OCI-LY1 (cell line): ENCODE results near the gene RHBDL3.

Experiments used
- H2AFZ ChIP-seq: fragments of 200-600 bp; sonication (generic), shearing (Covaris generic); 2 replicates; pipeline ENCODE4 v1.6.0; 2014; ENCODE audit warnings: antibody characterized with exemption, mild to moderate bottlenecking, low read length
- H3F3A ChIP-seq: fragments of 200-600 bp; sonication (generic), shearing (Covaris generic); 2 replicates; pipeline ENCODE4 v1.6.0; 2014; ENCODE audit warnings: mild to moderate bottlenecking, antibody characterized with exemption, low read length, moderate library complexity; ENCODE audit not compliant: insufficient read depth
- H3K27ac ChIP-seq: fragments of 200-600 bp; sonication (generic); 2 replicates; pipeline ENCODE4 v1.5.1; 2014; ENCODE audit warnings: low read length, mixed run types, mild to moderate bottlenecking, low read depth; ENCODE audit not compliant: poor library complexity, severe bottlenecking
- H3K27me3 ChIP-seq: fragments of 200-600 bp; sonication (generic); 2 replicates; pipeline ENCODE4 v1.6.0; 2014; ENCODE audit warnings: antibody characterized with exemption, mild to moderate bottlenecking, low read length, moderate library complexity; ENCODE audit not compliant: insufficient read depth
- H3K36me3 ChIP-seq: fragments of 200-600 bp; sonication (generic); 2 replicates; pipeline ENCODE4 v1.6.1; 2014; ENCODE audit warnings: mild to moderate bottlenecking, antibody characterized with exemption, low read length, moderate library complexity, mixed read lengths; ENCODE audit not compliant: insufficient read depth
- H3K4me1 ChIP-seq: fragments of 200-600 bp; sonication (generic); 2 replicates; pipeline ENCODE4 v1.5.1; 2014; ENCODE audit warnings: mild to moderate bottlenecking, low read length, moderate library complexity; ENCODE audit not compliant: insufficient read depth, severe bottlenecking
- H3K4me2 ChIP-seq: fragments of 200-600 bp; sonication (generic), shearing (Covaris generic); 2 replicates; pipeline ENCODE4 v1.6.1; 2014; ENCODE audit warnings: low read length
- H3K4me3 ChIP-seq: fragments of 200-600 bp; sonication (generic); 2 replicates; pipeline ENCODE4 v1.5.1; 2014; ENCODE audit warnings: low read length, low read depth, mild to moderate bottlenecking, mixed read lengths; ENCODE audit not compliant: poor library complexity, severe bottlenecking
- H3K79me2 ChIP-seq: fragments of 200-600 bp; shearing (Covaris generic); 2 replicates; pipeline ENCODE4 v1.6.1; 2016; ENCODE audit warnings: mixed run types, low read length, mixed read lengths; ENCODE audit not compliant: insufficient read depth
- H3K9ac ChIP-seq: fragments of 200-600 bp; sonication (generic), shearing (Covaris generic); 2 replicates; pipeline ENCODE4 v1.6.1; 2014; ENCODE audit warnings: mild to moderate bottlenecking, low read length, mixed read lengths
- H3K9me2 ChIP-seq: fragments of 200-600 bp; sonication (generic), shearing (Covaris generic); 2 replicates; pipeline ENCODE4 v1.6.1; 2014; ENCODE audit warnings: low read depth, mild to moderate bottlenecking, low read length, mixed read lengths
- H3K9me3 ChIP-seq: fragments of 200-600 bp; shearing (Covaris generic); 2 replicates; pipeline ENCODE4 v1.6.1; 2014; ENCODE audit warnings: low read length, mixed read lengths
- H4K20me1 ChIP-seq: fragments of 200-600 bp; sonication (generic), shearing (Covaris generic); 2 replicates; pipeline ENCODE4 v1.6.0; 2016; ENCODE audit warnings: mild to moderate bottlenecking, low read length; ENCODE audit not compliant: insufficient read depth
- EZH2 ChIP-seq: fragments of 200-600 bp; sonication (generic), shearing (Covaris generic); IDR thresholded peaks from 2 replicates; pipeline ENCODE4 v1.8.0; 2017; ENCODE audit warnings: borderline replicate concordance, mixed run types, mild to moderate bottlenecking, antibody characterized with exemption, low read length, moderate library complexity, mixed read lengths
- TF ChIP-seq, protein P1 (sequence below): fragments of 200-600 bp; sonication (generic), shearing (Covaris generic); IDR thresholded peaks from 2 replicates; pipeline ENCODE4 v1.5.1; 2017; ENCODE audit warnings: mild to moderate bottlenecking, antibody characterized with exemption, low read length, moderate library complexity, mixed read lengths

RHBDL3 gene

DNA sequence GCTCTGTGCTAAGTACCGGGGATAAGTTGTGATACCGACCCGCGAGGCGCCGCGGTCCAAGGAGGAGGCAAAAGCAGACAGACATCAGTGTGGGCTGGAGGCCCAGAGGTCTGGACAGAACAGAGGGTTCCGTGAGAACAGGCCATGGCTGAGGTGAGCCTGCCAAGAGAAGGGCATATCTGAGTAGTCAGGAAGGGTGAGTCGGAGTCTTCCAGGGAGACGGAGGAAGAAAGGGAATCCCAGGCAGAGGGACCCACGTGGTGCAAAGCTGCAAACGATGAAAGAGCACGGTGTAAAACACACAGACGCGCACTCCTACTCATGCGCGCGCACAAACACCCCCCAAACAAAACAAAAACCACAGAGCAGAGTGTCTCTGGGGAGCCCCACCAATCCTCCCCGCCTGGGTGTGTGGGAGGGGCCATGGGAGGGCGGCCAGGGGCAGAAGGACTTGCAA is 18.1 kb downstream of the RHBDL3 start:
- H3K9me3 ChIP-seq, result no peaks in the 10 kb centered on the region
- peaks cover 9% of the 10 kb centered on the region; the same call in 1 of the 2 replicates for H3K27me3 ChIP-seq
- no peaks in the 10 kb centered on the region for H3K36me3 ChIP-seq
- no peak overlapping the region for H3K27ac ChIP-seq
- no peaks in the 10 kb centered on the region for H3K4me1 ChIP-seq
- H3F3A ChIP-seq, result no peaks in the 10 kb centered on the region
- no peaks in the 10 kb centered on the region for H3K9me2 ChIP-seq
- no peaks in the 10 kb centered on the region for H3K79me2 ChIP-seq
- no peak overlapping the region for H3K4me3 ChIP-seq
- no peak overlapping the region for H2AFZ ChIP-seq
- no peak overlapping the region for H3K9ac ChIP-seq
- H3K4me2 ChIP-seq, result no peak overlapping the region
- no peak for TF ChIP-seq EZH2
- TF ChIP-seq, protein P1, sequence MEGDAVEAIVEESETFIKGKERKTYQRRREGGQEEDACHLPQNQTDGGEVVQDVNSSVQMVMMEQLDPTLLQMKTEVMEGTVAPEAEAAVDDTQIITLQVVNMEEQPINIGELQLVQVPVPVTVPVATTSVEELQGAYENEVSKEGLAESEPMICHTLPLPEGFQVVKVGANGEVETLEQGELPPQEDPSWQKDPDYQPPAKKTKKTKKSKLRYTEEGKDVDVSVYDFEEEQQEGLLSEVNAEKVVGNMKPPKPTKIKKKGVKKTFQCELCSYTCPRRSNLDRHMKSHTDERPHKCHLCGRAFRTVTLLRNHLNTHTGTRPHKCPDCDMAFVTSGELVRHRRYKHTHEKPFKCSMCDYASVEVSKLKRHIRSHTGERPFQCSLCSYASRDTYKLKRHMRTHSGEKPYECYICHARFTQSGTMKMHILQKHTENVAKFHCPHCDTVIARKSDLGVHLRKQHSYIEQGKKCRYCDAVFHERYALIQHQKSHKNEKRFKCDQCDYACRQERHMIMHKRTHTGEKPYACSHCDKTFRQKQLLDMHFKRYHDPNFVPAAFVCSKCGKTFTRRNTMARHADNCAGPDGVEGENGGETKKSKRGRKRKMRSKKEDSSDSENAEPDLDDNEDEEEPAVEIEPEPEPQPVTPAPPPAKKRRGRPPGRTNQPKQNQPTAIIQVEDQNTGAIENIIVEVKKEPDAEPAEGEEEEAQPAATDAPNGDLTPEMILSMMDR, result no peak
- no peaks in the 10 kb centered on the region for H4K20me1 ChIP-seq

DNA sequence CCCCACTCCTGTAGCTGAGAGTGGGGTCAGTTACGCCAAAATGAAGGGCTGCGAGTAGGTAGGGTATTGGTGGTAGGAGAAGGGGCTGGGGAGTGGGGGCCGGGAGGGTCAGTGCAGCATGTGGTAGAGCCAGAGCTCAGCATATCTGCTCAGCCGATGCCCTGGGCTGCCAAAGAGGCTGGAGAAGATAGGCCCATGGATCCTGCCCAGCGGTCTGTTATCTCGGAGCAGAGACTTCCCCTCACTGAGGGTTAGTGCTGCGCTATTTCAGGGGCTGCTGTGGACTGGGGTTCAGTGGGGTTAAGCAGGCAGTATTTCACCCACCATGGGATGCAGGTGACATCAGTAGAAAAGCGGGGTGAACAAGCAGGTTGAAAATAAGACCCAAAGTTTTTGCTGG is 19.7 kb downstream of the RHBDL3 start:
- H3F3A ChIP-seq, result no peaks in the 10 kb centered on the region

DNA sequence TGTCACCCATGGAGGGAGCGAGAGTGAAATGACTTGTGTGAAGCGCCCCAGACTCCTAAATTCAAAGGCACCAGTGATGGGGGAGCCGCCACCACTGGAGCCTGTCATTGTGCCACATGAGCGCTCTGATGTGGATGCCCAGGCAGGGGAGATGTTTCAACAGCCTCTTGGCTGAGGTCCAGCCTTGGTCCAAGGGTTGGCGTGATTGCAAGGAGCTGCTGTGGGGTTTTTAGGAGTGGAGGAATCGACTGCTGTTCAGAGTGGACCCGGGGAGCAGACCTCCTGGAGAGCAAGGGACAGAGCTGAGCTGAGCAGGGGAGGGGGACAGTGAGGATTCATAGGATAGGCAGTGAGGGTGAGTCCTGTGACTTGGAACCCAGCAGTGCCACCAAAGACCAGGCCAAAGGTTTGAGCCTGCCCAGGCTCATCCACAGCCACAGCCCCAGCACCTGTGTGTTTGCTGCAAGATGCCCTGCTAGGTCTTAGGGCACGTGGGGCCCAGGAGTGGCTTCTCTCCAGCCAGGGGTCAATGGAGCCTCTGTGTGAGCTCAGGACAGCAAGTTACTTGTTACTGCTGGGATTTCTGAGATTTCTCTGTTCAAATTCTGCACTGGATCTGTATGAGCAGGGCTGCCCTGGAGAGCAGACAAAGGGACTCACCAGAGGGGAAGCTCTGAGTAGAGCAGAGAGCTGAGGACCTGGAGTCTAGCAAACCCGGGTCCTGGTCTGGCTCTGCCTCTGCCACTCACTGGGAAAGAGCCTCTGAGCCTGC is 20.3 kb downstream of the RHBDL3 start:
- no peak overlapping the region for H3K4me2 ChIP-seq
- H3F3A ChIP-seq, result no peaks in the 10 kb centered on the region
- H3K9me3 ChIP-seq, result no peaks in the 10 kb centered on the region
- no peak overlapping the region for H3K9ac ChIP-seq
- H2AFZ ChIP-seq, result no peak overlapping the region
- H4K20me1 ChIP-seq, result no peaks in the 10 kb centered on the region
- no peaks in the 10 kb centered on the region for H3K4me1 ChIP-seq
- H3K27ac ChIP-seq, result no peak overlapping the region
- H3K4me3 ChIP-seq, result no peak overlapping the region
- H3K79me2 ChIP-seq, result no peaks in the 10 kb centered on the region
- H3K36me3 ChIP-seq, result no peaks in the 10 kb centered on the region
- no peaks in the 10 kb centered on the region for H3K9me2 ChIP-seq
- peaks cover 6% of the 10 kb centered on the region; the same call in 1 of the 2 replicates for H3K27me3 ChIP-seq
- TF ChIP-seq, protein P1, result no peak

More for the DNA sequence above, 19.7 kb downstream of the RHBDL3 start:
- H3K79me2 ChIP-seq, result no peaks in the 10 kb centered on the region
- no peak overlapping the region for H3K9ac ChIP-seq
- TF ChIP-seq, protein P1, result no peak
- TF ChIP-seq EZH2, result no peak
- no peaks in the 10 kb centered on the region for H4K20me1 ChIP-seq
- no peak overlapping the region for H3K27ac ChIP-seq
- no peaks in the 10 kb centered on the region for H3K36me3 ChIP-seq
- H3K4me2 ChIP-seq, result no peak overlapping the region
- no peak overlapping the region for H2AFZ ChIP-seq
- H3K4me3 ChIP-seq, result no peak overlapping the region
- H3K27me3 ChIP-seq, result peaks cover 8% of the 10 kb centered on the region; the same call in 1 of the 2 replicates
- no peaks in the 10 kb centered on the region for H3K4me1 ChIP-seq
- H3K9me3 ChIP-seq, result no peaks in the 10 kb centered on the region
- no peaks in the 10 kb centered on the region for H3K9me2 ChIP-seq
